Measurements from ENCODE around the gene LRP5.

DNA sequence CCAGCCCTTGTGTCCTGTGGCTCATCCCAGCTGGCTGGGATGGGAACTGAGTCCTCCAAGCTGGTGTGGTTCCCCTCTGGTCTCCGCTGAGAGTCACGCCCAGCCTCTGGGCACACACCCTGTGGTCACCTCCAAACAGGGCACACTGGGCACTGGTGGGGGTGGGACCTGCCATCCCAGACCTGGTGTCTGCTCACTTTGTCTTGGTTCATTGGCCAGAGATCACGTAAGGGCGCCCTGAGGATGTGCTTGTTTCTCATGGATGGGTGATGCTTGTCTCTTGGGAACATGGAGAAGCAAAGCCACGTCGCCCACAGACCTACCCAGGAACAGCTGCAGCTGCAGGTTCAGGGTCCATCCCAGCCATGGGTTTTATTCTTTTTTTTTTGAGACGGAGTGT, 43.1 kb downstream of the LRP5 start:
- TF ChIP-seq, protein P1, sequence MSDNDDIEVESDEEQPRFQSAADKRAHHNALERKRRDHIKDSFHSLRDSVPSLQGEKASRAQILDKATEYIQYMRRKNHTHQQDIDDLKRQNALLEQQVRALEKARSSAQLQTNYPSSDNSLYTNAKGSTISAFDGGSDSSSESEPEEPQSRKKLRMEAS (CRISPR knock-in tag; IDR thresholded peaks at IDR 0.05) = no peak
- TF ChIP-seq, protein P2, sequence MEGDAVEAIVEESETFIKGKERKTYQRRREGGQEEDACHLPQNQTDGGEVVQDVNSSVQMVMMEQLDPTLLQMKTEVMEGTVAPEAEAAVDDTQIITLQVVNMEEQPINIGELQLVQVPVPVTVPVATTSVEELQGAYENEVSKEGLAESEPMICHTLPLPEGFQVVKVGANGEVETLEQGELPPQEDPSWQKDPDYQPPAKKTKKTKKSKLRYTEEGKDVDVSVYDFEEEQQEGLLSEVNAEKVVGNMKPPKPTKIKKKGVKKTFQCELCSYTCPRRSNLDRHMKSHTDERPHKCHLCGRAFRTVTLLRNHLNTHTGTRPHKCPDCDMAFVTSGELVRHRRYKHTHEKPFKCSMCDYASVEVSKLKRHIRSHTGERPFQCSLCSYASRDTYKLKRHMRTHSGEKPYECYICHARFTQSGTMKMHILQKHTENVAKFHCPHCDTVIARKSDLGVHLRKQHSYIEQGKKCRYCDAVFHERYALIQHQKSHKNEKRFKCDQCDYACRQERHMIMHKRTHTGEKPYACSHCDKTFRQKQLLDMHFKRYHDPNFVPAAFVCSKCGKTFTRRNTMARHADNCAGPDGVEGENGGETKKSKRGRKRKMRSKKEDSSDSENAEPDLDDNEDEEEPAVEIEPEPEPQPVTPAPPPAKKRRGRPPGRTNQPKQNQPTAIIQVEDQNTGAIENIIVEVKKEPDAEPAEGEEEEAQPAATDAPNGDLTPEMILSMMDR (IDR thresholded peaks at IDR 0.05 in 2 of 3, conservative IDR thresholded peaks at IDR 0.05 in 1 of 3; ENCODE audit: insufficient read depth in 2 of 3, low read depth in 1 of 3, low read length in 3 of 3) = no peak

Data from K562 (cell line).